Ramos (cell line): ENCODE data around the gene FAM199X.

Experiments
- in situ Hi-C: fragments of 300-500 bp; cut with MboI; formaldehyde crosslinking; loops from one replicate; pipeline ENCODE4 v1.14.3; 2022; ENCODE audit warnings: low sequenced_read_pairs; ENCODE audit not compliant: unreplicated experiment

FAM199X gene

DNA sequence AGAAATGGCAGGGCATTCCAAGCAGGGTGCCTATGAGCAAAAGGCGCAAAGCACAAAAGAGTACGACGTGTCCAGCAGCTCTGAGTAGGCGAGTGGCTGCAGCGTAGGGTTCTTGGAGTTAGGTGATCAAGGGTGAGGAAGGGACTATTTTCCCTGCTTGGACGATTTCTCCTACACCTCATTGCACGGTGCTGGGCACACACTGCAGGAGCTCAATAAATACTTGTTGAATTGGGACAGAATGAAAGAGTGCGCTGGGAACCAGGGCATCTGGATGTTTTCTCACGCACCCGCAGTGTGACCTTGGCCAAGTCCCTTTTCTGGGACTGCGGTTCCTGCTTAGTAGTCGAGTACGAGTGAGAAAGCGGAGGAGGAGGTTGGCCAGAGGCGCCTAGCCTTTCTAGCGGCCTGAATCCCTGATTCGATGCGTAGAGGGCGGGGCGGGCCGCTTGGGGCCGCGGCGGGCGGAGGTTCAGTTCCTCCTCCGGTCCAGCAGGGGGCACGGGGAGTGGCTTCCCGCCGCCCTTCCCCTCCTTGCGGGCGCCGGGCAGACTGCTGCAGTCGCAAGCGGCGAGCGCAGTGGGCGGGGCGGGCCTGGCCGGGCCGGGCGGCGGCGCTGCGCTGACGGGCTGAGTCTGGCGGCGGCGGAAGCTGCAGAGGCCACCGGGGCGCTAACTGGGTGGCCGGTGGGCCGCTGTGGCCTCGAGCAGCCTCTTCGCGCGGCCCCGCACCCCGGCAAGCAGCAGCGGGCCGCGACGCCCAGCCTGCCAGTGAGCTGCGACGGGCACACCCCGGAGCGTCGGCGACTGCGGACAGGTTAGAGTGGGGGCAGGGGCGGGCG, at the start of gene FAM199X:
TSS of gene FAM199X (plus strand) at position 560 of the 841 bp plus-strand sequence. CDS start 333 bp downstream, outside the sequence.
- in situ Hi-C loops: no loop called here

DNA sequence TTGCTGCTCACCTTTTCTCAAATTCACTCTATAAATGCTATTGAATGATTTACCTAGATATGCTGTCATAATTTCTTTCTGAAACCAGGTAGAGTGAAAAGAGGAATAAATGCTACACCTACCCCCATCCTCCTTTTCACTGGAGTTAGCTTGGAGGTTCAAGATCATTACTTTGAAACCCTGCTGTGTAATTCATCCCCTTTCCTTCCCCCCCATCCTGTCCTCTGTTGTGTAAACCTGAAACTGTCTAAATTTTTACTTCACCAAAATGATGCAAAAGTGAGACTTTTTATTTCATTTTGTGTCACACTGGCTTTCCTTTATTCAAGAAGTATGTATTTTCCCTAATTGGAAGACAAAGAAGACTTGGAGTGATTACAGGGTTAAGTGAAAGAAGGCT, 48.5 kb upstream of the FAM199X start:
- in situ Hi-C loops: no loop called here

DNA sequence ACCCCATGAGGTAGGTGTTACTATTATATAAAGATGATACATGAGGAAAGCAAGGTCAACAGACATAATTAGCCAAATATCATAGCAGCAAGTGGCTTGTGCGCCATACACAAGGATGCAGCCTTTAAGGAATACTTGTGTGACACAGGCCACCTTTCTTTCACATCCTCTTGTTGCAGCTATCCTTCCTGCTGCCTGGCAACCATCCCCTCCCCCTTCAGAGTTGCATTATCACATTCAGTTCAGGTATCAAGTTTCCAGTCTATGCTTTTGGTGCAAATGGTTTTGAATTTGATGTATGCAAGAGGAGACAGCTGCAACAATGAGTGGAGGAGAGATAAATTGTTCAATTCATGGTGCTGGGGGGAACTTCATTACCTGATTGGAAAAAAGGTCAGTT, 47.5 kb upstream of the FAM199X start:
- in situ Hi-C loops: no loop called here

DNA sequence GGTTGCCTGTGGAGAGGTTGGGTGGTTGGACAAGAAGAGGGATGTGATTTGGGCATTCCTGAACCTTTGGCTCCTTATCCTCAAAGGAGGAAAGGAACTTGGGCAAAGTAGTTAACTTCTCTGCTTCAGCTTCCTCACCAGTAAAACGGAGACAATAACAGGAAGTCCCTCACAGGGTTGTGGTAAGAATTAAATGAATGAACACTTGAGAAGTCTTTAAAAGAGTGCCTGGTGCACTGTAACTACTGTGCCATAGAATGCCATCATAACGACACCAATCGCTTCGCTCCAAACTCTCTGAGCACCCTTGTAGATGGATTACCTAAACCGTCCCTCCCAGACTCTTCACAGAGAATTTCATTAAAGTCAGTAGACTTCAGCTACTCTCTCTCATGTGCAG, 43.4 kb upstream of the FAM199X start:
- in situ Hi-C loops: no loop called here

DNA sequence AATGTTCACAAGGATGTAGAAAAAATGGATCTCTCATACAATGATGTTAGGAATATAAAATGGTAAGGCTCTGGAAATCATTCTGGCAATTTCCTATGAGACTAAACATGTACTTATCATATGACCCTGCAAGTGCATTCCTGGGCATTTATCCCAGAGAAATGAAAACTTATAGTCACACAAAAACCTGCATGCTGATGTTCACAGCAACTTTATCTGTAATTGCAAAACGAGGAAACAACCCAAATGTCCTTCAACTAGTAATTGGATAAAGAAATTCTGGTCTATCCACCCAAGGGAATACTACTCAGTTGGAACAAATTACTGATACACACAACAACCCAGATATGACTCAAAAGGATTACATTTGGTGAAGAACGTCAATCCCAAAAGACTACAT, 39.4 kb upstream of the FAM199X start:
- in situ Hi-C loops: no loop called here

DNA sequence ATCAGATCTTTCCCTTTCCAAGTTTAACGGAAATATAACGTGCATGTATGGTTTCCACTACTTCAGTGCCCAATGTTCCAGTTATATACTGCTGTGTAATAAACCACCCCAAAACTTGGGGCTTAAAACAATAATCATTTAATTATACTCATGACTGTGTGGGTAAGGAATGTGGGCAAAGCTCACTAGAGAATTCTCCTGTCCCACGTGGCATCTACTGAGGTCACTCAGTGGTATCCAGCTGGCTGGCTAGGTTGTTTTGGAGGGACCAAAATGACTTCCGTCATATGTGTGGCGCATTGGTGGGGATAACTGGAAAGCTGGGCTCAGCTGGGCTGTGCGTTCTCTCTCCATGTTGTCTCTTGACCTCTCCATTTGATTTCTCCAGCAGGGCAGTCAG, 35.4 kb upstream of the FAM199X start:
- in situ Hi-C loops: loop anchor here (10.0 kb wide), 1 partner anchor 286 kb away; no protein-coding TSS in a partner anchor

DNA sequence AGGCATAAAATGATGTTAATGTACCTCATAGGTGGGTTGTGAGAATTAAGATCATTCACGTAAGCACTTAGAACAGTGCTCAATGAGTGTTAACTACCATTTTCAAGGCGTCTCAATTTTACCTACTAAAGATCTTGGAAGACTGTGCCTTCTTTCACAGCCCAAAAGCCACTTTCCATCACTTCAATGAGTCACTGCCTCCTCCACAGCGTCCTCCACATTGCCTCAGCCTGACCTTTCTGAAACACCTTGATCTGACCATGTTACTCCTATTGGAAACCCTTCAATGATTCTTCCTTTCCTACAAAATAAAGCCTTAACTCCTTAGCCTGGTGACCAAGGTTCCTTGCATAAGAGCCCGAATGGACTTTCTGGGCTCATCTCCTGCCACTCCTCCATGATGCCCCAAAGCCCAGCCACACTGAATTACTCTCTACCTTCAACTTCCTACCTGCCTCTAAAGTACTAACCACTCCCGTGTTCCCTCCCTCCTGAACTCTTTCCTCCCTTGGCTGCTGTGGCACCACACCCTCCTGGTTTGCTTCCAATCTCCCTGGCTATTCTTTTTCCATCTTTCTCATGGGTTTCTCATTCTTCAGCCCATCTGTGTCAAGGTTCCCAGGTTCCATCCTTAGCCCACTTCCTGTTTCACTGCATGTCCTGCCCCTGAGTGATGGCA, 31.5 kb upstream of the FAM199X start:
- in situ Hi-C loops: loop anchor here (10.0 kb wide), 1 partner anchor 290 kb away; no protein-coding TSS in a partner anchor

DNA sequence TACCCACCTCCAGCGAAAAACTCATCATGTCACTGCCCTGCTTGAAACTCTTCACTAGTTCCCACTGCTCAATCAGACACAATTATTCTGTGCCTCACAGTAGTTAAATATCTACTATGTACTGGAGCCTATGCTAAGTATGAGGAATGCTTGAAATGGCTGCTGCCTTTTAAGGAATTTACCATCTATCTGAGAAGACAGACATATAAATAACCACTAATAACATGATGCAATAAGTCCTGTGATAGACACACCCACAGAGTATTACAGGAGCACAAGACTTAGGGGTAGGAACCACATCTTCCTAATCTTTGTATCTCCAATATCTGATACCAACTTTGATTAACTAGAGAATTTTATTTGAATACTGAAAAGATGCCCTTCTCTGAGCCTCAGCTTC, 30.6 kb upstream of the FAM199X start:
- in situ Hi-C loops: loop anchor here (10.0 kb wide), 1 partner anchor 291 kb away; no protein-coding TSS in a partner anchor

DNA sequence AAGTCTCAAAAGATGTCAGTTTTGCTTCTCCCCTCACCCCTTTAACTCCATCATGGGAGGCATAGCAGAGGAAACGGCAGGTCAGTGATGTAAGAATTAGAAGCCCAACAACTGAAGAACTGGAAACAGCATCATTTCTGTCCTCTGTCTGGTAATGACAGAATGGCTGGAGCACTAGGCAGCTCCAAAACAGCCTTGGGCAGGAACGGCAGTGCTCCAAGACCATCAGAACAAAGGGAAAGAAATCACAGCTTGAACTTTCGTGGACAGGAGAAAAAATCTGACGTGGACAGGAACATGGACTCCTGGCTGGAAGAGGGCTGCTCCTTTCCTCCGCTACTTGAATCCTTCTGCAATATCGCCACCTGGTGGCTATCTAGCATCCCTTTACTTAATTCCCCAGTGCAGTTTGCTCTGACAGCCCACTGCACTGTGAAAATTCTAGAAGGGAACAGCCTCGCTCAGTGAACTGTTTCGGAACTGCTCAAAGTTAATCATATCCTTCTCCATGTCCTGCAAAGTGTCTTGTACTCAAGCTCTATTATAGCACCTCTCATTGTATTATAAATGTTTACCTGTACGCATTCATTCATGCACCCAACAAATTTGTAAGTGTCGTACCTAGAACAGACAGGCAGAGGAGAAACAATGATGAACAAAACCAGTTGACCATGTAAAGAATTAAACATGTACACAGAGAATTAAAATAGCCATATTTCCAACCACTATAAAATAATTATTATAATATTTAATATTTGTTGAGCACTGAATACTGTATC, 29.8 kb upstream of the FAM199X start:
- in situ Hi-C loops: loop anchor here (10.0 kb wide), 1 partner anchor 292 kb away; no protein-coding TSS in a partner anchor

DNA sequence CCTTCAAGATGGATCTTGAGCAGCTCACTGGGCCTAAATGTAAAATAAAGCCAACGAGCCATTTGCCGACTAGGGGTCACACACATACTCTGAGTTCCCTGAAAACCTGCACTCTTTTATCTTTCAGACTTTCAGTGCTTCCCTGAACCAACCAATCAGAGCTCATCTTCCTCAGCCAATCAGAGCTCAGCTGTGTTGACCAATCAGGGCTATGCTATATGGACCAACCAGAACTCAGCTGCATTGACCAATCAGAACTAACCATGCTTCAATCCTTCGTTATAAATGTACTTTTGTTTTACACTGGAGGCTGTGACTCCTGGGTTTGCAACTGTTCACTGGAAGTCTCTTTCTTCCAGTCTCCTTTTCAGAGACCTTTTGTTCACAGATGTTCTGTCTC, 28.8 kb upstream of the FAM199X start:
- in situ Hi-C loops: loop anchor here (10.0 kb wide), 1 partner anchor 293 kb away; no protein-coding TSS in a partner anchor

DNA sequence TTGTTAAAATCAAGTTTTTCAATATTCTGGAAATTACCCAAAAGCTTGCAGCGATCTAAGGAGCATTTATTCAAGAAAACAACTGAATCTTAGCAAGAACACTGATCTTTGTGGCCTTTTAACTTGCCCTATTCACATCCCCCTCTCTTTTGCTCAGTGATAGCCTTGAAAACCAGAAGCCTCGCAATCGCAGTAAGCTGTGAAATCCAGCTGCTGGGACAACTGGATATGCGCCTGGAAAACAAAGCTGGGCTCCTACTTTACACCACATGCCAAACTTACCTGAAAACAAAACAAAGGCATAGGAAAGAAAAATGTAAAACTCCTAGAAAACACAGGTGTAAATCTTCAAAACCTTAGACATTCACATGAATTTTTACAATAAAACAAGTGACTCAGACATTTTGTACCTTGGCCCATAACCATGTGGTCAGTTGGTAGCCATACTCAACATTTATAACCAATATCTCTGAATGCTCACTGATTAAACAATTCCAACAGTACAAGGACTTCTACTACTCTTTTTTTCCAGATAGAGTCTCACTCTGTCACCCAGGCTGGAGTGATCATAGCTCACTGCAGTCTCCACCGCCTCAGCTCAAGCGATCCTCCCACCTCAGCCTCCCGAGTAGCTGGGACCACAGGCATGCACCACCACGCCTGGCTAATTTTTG, 25.0 kb upstream of the FAM199X start:
- in situ Hi-C loops: no loop called here

DNA sequence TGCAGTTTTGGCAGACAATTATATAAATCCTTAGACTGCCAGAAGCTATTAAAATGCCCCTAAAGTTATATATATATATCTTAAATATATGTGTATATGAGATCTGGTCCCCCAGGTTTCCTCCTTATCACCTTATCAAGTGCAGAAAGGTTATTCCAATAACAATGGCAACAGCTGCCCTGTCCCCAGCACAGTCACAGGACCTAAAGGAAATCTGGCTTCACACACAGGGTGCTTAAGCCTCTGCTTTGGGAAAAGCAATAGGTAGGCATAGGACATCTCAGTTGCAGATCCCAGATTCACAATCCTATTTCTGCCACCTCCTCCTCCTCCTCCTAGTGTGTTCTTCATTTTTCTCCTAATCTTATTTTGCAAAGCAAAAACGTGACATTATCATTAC, 15.2 kb upstream of the FAM199X start:
- in situ Hi-C loops: no loop called here

DNA sequence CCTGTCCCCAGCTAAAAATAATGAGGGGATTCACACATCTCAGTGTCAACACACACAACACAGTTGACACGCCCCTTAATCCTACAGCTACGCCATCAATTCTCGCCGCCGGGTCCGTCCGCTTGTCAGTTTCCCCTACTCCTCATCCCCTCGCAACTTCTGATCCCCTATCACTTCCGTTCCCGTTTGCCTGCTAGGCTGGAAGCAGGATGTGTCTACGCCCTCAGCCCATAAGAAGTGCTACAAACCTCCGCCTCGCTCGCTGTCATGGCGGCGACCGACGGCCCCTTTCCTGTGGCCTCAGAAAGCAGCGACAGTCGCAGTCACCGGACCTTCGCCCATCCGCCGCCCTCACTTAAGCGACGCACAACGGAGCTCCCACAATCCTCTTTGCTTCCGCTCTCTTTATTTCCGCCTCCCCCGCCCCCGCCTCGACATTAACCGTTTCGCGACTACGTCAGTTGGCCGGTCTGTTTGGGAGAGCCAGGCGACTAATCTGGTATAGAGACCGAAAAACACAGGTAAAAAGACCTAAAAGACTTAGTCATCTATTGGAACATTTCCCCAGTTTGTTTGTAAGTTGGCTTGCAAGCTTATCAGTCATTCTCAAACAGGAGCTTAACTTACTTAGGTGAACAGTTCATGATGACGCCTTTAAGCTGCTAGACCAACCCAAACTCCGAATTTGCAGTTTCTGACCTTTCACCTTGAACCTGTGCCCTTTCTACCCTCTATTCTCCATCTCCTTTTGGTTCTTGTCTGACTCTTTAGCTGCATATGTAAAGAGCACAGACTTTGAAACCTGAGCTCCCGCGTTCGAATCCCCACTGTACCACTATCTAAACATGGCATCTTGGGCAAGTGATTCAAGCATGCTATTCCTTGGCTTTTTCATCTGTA, 9.4 kb upstream of the FAM199X start, which contains the start of gene SLC25A53:
TSS of gene SLC25A53 (minus strand) at position 380 of the 900 bp plus-strand sequence. CDS start 51,752 bp downstream, outside the sequence.
- in situ Hi-C loops: no loop called here

DNA sequence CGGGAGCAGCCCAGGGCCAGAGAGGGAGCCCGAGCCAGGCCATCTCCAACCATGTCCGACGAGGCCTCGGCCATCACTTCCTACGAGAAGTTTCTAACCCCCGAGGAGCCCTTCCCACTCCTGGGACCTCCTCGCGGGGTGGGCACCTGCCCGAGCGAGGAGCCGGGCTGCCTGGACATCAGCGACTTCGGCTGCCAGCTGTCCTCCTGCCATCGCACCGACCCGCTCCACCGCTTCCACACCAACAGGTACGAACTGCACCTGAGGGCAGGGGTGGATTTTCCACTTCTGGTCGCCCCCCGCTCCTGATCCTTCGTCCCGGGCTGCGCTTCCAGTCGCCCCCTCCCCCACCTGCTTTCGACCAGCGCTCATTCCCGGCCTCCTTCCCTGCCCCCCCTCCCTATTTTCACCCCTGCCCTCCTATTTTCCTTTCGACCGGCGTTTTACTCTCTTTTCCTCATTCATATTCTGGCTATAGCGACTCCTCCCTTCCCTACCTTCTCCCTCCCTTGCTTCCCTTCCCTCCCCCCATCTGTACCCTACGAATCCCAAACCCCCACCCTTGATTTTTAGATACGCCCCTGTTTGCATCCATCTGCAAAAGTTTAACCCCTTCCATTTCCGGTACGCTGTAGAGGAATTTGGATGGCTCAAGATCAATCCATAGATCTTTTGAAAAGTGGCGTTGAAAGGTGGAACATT, 633 bp downstream of the FAM199X start:
- in situ Hi-C loops: no loop called here

DNA sequence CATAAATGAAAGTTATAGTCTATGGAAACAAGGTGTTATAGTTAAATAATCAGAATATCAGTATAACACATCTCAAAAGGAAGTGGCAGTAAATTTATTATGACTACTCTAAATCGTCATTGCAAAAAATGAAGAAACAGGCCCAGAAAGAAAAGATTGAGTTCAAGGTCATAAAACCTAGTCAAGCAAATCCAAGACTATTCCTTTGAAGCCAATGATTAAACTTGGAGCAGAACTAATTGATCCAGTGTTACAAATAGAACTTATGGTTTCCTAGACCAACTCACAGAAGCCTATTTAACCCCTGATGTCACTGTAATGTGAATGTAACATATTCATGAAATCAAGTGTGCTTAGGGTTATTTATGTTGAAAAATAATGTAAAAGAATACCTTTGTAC, 1.9 kb downstream of the FAM199X start:
- in situ Hi-C loops: no loop called here

DNA sequence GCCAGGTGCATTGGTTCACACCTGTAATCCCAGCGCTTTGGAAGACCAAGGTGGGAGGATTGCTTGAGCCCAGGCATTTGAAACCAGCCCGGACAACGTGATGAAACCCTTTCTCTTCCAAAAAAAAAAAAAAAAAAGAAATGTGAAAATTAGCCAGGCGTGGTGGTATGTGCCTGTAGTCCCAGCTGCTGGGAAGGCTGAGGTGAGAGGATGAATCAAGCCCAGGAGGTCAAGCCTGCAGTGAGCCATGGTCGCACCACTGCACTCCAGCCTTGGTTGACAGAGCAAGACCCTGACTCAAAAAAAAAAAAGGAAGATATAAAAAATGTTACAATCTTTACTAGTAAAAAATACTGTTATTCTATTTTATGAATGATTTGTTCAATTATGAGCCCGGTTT, 5.9 kb downstream of the FAM199X start:
- in situ Hi-C loops: no loop called here

DNA sequence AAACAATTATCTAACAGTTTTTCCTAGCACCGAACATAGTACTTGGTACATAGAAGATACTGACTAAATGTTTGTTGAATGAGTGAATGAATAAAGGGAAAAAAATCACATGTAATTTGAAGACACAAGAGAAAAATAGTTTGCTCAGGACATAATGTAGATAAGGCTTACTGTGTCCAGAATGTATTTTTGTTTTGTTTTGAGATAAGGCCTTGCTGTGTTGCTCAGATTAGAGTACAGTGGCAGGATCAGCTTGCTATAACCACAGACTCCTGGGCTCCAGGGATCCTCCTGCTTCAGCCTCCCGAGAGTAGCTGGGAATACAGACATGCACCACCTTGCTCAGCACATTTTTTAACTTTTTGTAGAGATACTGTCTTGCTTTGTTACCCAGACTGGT, 6.5 kb downstream of the FAM199X start:
- in situ Hi-C loops: no loop called here

DNA sequence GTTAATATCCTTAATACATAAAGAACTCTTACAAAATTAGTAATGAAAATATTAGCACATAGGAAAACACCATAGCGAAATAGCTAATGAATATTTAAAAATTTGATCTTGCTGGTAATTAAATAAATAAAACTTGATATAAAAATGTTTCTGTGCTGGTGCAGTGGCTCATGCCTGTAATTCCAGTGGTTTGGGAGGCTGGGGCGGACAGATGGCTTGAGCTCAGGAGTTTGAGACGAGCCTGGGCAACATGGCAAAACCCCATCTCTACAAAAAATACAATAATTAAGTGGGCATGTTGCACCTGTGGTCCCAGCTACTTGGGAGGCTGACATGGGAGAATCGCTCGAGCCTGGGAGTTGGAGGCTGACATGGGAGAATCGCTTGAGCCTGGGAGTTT, 7.6 kb downstream of the FAM199X start:
- in situ Hi-C loops: no loop called here
